HepG2 (cell line): ENCODE measurements around the gene FRMD5.

ENCODE experiments used
- NFE2L2 ChIP-seq: fragments of 150-350 bp; IDR thresholded peaks from 2 replicates; pipeline ENCODE4 v1.6.1; 2014; ENCODE audit warnings: low read length
- PHF21A ChIP-seq: sonication (generic); formaldehyde crosslinking; IDR thresholded peaks from 2 replicates; pipeline ENCODE4 v1.5.0; 2020; ENCODE audit warnings: mild to moderate bottlenecking, missing genetic modification reagents
- POLR2A ChIP-seq, 2 experiments: IDR thresholded peaks; 2 replicates each; pipeline ENCODE4 v1.6.1; 2011; ENCODE audit warnings: low read depth in 2 of 2, low read length in 2 of 2, mild to moderate bottlenecking in 1 of 2, moderate library complexity in 1 of 2; ENCODE audit not compliant: insufficient read depth in 1 of 2
- POLR2AphosphoS5 ChIP-seq: IDR thresholded peaks from 2 replicates; pipeline ENCODE4 v1.6.1; 2012; ENCODE audit warnings: low read depth, low read length
- SPEN ChIP-seq: sonication (generic); formaldehyde crosslinking; IDR thresholded peaks from 2 replicates; pipeline ENCODE4 v1.5.1; 2020; ENCODE audit warnings: low read depth, mild to moderate bottlenecking, missing genetic modification reagents
- USF2 ChIP-seq, 2 experiments: sonication (generic) in 1 of 2; formaldehyde crosslinking in 1 of 2; IDR thresholded peaks; 2 replicates each; pipeline versions ENCODE4 v1.5.1 to v1.6.1; 2011 to 2020; ENCODE audit warnings: borderline replicate concordance in 1 of 2, low read depth in 1 of 2, low read length in 1 of 2, mild to moderate bottlenecking in 1 of 2, missing genetic modification reagents in 1 of 2, moderate library complexity in 1 of 2
- ZNF253 ChIP-seq: sonication (generic); formaldehyde crosslinking; IDR thresholded peaks from 2 replicates; pipeline ENCODE4 v1.8.0; 2022; ENCODE audit warnings: mild to moderate bottlenecking, missing genetic modification reagents, borderline replicate concordance
- ZNF570 ChIP-seq: sonication (generic); formaldehyde crosslinking; IDR thresholded peaks from 2 replicates; pipeline ENCODE4 v1.4.0; 2020; ENCODE audit warnings: mild to moderate bottlenecking, missing genetic modification reagents, borderline replicate concordance
- ZNF737 ChIP-seq: sonication (generic); formaldehyde crosslinking; IDR thresholded peaks from 2 replicates; pipeline ENCODE4 v1.5.0; 2020; ENCODE audit warnings: missing genetic modification reagents, mild to moderate bottlenecking, borderline replicate concordance
- TF ChIP-seq, protein P1 (sequence below): sonication (generic); formaldehyde crosslinking; IDR thresholded peaks from 2 replicates; pipeline ENCODE4 v1.8.1; 2023; ENCODE audit warnings: missing genetic modification reagents, inconsistent platforms, borderline replicate concordance

- TF ChIP-seq PHF21A (CRISPR knock-in tag) (no peak), POLR2A (IDR thresholded peaks at IDR 0.05; ENCODE audit: insufficient read depth in 1 of 2, low read depth in 2 of 2, low read length in 2 of 2) (no peak), POLR2AphosphoS5 (no peak), SPEN (CRISPR knock-in tag) (no peak), ZNF253 (CRISPR knock-in tag) (no peak), NFE2L2 (no peak), ZNF737 (CRISPR knock-in tag) (no peak), ZNF570 (CRISPR knock-in tag) (no peak), USF2 (IDR thresholded peaks at IDR 0.05; ENCODE audit: low read depth, low read length) (no peak), USF2 (CRISPR knock-in tag; IDR thresholded peaks at IDR 0.05; ENCODE audit: borderline replicate concordance) (no peak)
- TF ChIP-seq, protein P1, sequence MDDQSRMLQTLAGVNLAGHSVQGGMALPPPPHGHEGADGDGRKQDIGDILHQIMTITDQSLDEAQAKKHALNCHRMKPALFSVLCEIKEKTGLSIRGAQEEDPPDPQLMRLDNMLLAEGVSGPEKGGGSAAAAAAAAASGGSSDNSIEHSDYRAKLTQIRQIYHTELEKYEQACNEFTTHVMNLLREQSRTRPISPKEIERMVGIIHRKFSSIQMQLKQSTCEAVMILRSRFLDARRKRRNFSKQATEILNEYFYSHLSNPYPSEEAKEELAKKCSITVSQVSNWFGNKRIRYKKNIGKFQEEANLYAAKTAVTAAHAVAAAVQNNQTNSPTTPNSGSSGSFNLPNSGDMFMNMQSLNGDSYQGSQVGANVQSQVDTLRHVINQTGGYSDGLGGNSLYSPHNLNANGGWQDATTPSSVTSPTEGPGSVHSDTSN (CRISPR knock-in tag) = no peak
Measured at GRCh38 chr15:43942194-43942593, 252.9 kb downstream of the FRMD5 start.
